ENCODE data around the gene KRT80.
"Not testable (repeated sequence)": the region's sequence is repeated elsewhere in the genome, so short reads cannot be mapped to it uniquely, and the experiment has no call there.

KRT80 gene

GRCh38 chr12:52191841-52192791 lies at the start of gene KRT80:
KRT80 (minus strand) TSS chr12:52192014; CDS start chr12:52191902, 112 bp downstream.
- DNase-seq (ENCODE audit: low read depth) = no peak

- no peak for DNase-seq (ENCODE audit: low read depth)
These were observed 49.5 kb upstream of the KRT80 start for GRCh38 chr12:52241205-52241842.

DNA sequence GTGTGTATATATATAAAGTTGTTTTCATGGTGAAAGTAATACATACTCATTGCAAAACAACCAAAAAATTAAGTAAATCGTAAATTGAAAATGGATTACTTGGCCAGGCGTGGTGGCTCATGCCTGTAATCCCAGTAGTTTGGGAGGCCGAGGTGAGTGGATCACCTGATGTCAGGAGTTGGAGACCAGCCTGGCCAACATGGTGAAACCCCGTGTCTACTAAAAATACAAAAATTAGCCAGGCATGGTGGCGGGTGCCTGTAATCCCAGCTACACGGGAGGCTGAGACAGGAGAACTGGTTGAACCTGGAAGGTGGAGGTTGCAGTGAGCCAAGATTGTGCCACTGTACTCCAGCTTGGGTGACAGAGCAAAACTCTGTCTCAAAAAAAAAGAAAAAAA lies 48.4 kb upstream of the KRT80 start:
- DNase-seq (ENCODE audit: low read depth) = not testable (repeated sequence)

GRCh38 chr12:52239767-52240166 lies 48.0 kb upstream of the KRT80 start:
- DNase-seq (ENCODE audit: low read depth) = no peak

DNA sequence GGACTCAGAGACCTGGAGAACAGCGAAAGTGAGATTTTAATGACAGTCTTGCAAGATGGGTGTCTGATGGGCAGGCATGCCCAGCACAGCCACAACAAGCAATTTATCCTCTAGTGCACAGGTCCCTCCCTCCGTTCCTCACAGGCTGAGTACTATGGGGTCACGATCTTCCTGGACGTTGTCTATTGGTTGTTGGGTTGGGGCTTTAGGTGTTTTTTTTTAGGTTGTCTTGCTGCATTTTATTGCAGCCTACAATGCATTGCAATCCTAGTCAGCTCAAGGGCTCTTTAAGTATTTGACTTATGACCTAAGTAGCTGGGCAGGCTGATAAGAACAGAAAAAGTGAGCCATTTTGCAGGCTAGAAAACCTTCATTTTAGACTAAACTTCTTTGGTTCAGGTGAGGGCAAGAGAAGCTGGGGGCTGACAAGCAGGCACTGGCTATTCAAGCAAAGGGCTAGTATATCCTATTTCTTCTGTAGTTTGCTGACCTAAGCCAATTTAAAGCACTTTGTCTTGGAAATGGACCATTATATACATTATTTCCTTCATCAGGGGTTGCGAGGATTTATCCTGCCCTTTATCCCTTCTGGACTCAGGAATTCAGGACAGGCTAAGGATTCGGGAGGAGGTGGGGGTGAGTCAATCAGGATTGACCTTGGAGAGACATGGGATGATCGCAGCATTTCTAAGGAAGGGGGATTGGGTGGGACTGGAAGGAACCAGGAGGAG lies 47.3 kb upstream of the KRT80 start:
- DNase-seq (ENCODE audit: low read depth) = no peak

DNA sequence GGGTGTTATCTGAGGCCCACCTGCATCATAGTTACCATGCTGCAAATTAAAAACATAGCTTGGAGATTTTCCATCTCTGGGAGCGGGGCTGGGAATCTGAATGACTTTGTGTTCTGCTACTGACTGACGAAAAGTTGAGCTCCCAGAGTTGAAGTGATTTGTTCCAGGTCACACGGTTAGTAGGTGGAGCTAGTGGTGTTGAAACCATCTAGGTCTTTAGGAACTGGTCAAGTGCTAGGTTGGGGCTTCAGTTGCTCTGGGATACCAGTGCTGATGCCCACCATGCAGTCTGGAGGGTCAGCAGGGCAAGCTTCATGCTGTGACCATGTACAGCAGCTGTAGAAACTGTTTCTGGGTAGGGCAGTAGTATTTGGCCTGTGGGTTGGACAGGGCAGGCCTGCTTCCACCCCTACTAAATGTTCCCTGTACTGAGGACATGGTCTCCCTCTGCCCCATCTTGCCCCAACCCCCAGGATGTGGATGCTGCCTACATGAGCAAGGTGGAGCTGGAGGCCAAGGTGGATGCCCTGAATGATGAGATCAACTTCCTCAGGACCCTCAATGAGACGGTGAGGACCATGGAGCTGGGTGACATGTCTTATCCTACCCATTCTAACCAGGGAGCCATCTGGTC lies 46.5 kb upstream of the KRT80 start:
- DNase-seq (ENCODE audit: low read depth) = no peak

DNA sequence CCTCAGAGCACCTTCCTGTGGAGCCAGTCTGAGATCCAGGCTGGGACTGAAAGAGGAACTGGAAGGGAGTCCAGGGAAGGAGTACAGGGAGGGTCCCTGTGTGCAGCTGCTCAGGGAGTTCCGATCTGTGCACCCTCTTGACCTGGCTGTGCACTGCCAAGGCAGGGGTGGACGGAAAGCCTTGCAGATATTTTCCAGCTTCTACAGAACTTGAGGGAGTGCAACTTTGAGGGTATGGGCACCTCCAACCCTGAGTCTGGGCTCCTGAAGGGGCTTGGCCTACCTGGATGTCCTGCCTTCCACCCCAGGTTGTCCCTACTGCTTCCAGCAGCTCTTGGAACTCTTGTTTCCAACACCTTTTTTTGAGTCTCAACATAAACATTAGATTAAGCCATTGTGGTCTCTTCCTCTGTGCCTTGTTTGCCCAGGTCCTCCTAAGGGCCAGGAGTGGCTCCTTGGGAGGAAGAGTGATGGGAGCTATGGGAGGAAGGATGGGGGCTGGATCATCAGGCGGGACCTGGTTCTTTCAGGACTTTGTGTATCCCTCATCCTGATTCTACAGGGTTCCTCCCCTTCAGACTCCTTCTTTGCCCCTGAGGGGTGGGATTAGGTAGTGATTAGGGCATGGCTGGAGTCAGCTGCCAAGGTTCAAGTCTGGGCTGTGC lies 44.7 kb upstream of the KRT80 start:
- no peak for DNase-seq (ENCODE audit: low read depth)

DNA sequence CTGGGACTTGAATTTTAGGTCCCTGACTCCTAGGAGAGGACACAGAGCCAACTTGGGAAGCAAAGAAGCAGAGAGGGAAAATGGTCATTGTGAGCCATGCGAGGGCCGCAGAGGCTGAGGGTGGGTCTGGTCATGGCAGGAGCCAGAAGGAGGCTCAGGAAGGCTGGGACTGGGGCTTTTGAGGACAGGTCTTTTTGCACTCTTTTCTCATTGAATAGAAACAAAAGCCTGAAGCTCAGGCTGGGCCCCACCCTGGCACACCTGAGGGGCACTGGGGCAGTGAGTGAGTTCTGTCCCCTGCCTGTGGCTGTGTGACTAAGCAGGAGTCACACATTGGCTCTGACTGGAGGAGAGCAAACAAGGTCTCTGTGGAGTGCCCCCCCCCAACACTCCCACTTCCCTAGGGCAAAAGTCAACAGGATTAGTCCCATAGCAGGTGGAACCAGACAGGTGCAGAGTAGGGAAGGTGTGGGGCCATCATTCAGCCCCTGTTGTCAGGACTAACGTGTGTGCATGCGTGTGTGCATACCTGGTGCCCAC lies 44.1 kb upstream of the KRT80 start:
- DNase-seq (ENCODE audit: low read depth) = no peak

GRCh38 chr12:52235001-52235764 lies 43.4 kb upstream of the KRT80 start:
- no peak for DNase-seq (ENCODE audit: low read depth)

DNA sequence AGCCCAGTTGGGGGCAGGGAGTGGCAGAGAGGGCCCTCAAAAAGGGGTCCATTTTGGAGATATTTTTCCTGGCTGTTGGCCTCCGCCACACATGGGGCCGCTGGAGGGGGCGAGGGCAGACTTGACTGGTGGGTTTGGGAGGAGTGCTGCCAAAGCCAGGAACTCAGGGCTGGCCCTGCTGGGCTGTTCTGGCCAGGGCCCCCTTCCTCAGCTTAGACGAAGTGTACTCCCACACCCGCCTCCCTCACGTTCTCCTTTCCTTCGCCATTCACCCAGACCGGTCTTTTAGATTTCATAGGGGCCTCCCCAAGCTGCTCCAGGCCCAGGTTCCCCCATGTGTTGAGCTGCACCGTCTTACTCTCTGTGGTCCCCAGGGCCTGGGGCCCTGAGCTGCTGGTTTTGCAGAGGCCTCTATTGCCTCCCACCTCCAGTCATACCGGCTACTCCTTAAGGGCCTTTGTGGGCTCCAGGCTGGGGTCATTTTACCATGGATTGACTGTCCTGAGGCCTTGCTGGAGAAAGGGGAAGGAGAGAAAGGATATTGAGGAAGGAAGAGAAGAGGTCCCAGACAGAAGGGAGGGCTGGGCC lies 42.5 kb upstream of the KRT80 start:
- DNase-seq (ENCODE audit: low read depth) = no peak

- DNase-seq (ENCODE audit: low read depth) = no peak
These were observed 41.8 kb upstream of the KRT80 start for GRCh38 chr12:52233462-52234207.

DNA sequence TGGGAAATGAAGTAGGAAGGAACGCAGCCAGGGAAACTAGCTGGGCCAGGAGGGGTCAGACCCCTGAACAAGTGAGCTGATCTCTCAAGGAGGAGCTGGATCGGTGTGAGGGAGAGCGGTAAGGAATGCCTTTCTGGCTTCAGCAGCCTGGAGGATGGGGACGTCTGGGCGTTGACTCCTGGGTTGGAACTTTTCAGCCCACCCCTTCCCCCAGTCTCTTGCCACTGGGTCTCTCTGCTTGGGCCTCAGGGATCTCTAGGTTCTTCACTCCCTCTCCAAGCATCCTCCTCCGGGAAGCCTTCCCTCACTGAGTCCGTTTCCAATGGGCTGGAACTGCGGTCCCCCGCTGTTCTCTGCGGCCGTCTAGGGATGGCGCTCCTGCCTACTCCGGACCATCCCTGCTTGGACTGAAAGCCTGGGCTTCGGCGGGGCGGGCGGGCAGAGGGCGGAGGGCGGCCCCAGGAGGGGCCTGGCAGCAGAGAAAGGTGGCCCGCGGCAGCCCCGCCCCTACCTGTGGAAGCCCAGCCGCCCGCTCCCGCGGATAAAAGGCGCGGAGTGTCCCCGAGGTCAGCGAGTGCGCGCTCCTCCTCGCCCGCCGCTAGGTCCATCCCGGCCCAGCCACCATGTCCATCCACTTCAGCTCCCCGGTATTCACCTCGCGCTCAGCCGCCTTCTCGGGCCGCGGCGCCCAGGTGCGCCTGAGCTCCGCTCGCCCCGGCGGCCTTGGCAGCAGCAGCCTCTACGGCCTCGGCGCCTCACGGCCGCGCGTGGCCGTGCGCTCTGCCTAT lies 41.1 kb upstream of the KRT80 start, which contains the start of gene KRT7:
Gene KRT7 (plus strand): TSS at position 570 of the 788 bp plus-strand sequence. CDS start 54 bp downstream, at position 624.
- DNase-seq (ENCODE audit: low read depth) = no peak

DNA sequence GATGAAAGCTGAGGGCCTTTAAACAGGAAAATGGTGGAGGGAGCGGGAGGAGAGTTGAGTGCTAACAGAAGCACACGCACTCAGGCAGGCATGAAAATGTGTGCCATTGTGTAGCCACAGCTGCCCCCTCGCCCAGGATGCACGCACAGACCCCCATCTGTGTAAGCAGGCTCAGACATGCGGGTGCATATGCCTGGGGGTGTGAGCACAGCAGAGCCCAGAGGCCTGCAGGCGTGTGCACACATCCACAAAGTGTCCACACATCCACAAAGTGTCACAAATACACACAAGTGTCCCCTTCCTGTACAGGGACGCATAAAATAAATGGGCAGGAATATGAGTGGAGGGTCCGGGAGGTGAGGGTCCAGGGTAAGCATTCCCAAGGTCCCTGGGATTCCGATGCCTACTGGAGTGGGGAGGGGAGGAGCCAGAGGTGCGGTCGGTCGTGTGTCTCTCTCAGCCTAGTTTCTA lies 40.4 kb upstream of the KRT80 start:
- no peak for DNase-seq (ENCODE audit: low read depth)

DNA sequence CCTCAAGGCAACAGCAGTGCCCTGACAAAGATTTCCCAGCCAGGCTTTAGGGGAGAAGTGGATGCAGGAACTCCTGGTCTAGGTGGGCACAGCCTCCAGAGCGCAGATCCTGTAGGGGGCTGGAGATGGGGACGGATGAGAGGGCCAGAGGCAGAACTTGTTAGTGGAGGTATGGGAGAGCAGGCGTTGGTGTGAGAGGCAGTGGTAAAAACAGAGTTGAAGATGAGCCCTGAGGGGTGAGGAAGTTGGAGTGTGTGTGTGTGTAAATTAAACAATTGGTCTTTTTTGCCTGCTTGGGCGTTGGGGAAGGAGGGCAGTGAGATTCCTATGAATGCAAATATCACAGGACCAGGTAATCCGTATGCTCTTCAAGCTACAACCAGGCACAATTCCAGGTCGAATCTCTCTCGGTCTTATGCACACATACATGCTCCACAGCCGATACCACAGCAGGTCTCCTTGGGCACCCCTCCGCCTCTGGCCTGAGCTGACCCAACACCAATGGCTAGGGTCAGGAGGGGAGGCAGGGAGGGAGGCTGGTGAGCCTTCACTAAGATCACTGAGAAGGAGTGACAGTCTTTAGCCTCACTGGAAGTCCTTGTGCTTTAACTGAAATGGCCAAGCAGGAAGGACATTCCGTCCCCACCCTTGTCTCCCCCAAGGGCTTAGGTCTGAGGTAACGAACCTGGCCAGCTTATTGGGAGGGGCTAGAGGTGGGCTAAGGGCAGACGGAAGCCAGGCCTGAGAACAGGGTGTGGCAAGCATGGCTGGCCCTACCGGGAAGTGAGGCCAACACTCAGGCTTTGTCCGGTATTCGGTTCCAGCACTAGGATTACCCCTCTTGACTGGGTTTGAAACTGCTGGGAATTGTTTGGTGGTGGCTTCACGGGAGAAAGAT lies 39.7 kb upstream of the KRT80 start:
- DNase-seq (ENCODE audit: low read depth) = no peak

DNA sequence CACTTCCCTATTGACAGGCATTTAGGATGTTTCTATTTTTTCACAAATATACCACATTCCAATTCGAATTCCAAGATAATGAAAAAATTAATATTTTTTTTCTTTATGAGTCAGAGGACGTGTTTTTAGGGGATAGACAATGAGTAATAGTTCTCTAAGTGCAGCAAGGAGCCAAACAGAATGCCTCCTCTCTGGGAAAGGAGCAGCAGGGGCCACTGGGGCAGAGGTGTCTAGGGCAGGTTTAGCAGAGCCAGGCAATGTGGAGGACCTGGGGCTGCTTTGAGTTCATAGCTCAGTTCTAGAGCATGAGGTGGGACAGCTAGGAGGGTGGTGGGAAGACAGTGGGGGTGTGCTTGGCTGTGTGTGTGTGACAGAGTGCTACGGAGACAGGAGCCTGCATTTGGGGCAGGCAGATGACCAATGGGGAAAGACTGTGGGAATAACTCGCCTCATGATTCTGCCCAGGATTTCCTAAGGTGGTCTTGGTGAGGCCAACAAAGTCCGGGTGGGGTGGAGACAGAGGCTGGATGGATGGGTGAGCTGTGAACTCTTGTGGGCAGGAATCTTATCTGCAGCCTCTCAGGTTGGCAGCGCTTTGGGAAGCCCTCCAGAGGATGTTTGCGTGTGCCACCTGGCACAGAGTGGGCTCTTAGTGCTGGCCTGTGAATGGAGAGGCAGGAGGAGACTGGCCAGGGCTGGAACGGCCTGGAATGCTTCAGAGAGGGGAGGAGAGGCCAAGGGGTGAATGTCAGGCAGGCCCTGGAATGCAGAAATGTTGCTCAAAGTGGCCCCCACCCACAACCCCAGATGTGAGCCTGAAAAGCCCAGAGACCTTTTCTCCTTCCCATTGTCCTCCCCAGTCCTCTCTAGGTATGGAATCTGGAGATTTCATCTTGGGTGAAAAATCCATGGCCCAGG lies 38.8 kb upstream of the KRT80 start:
- no peak for DNase-seq (ENCODE audit: low read depth)

DNA sequence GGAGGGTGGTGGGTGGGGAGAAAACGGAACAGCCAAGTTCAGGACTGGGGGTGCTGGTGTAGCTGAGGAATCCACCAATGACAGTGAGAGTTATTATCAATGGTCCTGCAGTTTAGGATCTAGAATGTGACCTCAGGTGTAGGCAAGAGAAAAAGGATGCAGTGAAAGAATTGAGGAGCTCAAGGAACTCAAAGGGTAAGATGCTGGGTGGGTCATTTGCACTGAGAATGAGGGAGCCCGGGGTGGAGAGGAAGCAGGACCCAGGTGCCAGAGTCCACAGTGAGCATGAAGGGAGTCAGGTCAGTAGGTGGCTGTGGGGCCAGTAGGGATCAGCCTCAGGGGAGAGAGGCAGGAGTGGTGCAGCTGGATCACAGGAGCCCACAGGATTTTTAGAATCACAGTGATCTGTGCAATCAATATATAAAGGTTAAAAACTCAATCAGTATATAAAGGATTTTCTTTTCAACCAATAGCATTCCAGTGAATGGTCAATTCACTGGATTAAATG lies 38.1 kb upstream of the KRT80 start:
- no peak for DNase-seq (ENCODE audit: low read depth)
